ENCODE results near the gene RALGAPA2. TPM values are rescaled to one million over a fixed set of nuclear protein-coding genes. Genes with fewer than 3 reads are reported as not detected.

RALGAPA2 gene
- polyA plus RNA-seq, 1 experiment, result 2.2 TPM

DNA sequence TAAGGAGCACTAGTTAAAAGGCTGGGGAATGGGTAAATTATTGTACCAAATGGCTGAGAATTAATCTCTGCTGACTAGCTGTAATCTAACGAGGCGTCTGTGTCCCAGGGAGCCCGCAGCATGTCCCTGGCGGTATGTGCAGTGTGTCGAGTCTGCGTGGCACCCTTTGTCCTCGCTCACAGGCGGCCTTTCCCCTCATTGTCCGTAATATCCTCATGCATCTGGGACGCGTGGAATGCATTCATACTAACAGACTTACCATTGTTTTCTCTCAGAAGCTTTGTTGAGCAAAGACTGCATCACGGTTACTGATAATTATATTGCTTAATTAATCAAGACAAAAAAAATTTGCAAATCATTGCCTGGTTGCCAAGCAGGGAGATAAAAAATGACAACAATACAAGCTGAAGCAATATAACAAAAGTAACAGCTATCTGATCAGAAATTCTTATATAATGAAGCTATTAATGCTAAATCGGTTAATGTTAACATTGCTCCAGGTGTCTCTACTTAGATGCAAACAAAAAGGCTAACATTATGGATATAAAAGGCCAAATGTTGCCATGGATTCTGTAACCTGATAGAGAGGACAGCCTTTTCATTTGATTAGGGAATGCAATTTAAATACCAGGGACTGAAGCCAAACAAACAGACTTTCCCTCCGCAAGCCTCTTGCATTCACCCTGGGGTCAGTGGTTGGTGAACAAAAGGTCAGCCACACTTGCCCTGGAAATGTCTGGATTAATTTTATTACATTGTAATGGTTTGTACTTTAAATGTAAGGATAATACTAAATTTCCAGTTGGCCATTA is 219.7 kb downstream of the RALGAPA2 start:
- POLR2A ChIA-PET, result no interaction called here
- CTCF ChIA-PET, result interaction anchor here (1.5 kb wide), 1 partner anchor 72 kb away, joined by 3 read pairs; no protein-coding TSS in a partner anchor

DNA sequence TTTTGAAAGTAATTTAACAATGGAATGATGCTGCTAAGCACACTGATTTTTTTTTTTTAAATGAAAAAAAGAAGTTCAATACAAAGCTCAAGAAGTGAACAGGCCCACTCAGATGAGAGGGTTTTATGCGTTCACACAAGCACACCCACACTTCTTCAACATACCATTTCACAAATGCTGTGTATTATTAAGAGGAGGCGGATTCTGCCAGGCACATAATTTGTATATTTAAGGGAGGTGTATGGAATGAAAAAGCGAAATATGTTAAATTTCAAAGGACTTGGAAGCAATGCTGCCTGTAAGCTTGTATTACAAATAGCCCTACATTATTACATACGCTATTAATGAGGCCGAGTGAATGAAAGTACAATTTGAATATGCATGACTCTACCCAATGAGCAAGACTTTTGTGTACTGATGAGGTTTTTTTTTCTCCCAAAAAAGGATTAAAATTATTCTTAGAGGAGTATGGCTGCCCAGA is 220.6 kb downstream of the RALGAPA2 start:
- DNase-seq (ENCODE audit: low read depth, low spot score), result no peak
- H3K9me3 ChIP-seq (ENCODE audit: control insufficient read depth, insufficient read depth, low read length), result no peaks in the 10 kb centered on the region
- ChIA-PET CTCF (interaction anchor here (0.6 to 1.5 kb wide), 3 partner anchors 19 to 102 kb away, joined by 3 to 7 read pairs (median 3); no protein-coding TSS in a partner anchor), POLR2A (interaction anchor here (0.7 kb wide), 1 partner anchor 177 kb away, joined by 4 read pairs; no protein-coding TSS in a partner anchor)
- no peak overlapping the region for H3K27ac ChIP-seq (ENCODE audit: low read depth, low read length)
- H3K27me3 ChIP-seq (ENCODE audit: control insufficient read depth, insufficient read depth, low read length), result no peaks in the 10 kb centered on the region
- no peak overlapping the region for H3K4me3 ChIP-seq (ENCODE audit: low read depth, low read length)
- TF ChIP-seq, protein P1, sequence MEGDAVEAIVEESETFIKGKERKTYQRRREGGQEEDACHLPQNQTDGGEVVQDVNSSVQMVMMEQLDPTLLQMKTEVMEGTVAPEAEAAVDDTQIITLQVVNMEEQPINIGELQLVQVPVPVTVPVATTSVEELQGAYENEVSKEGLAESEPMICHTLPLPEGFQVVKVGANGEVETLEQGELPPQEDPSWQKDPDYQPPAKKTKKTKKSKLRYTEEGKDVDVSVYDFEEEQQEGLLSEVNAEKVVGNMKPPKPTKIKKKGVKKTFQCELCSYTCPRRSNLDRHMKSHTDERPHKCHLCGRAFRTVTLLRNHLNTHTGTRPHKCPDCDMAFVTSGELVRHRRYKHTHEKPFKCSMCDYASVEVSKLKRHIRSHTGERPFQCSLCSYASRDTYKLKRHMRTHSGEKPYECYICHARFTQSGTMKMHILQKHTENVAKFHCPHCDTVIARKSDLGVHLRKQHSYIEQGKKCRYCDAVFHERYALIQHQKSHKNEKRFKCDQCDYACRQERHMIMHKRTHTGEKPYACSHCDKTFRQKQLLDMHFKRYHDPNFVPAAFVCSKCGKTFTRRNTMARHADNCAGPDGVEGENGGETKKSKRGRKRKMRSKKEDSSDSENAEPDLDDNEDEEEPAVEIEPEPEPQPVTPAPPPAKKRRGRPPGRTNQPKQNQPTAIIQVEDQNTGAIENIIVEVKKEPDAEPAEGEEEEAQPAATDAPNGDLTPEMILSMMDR (IDR thresholded peaks at IDR 0.05; ENCODE audit: low read depth, low read length), result no peak

More for the DNA sequence above, 219.7 kb downstream of the RALGAPA2 start:
- H3K27ac ChIP-seq (ENCODE audit: low read depth, low read length), result no peak overlapping the region
- no peak overlapping the region for H3K4me3 ChIP-seq (ENCODE audit: low read depth, low read length)
- TF ChIP-seq, protein P1 (IDR thresholded peaks at IDR 0.05; ENCODE audit: low read depth, low read length), result no peak
- no peaks in the 10 kb centered on the region for H3K27me3 ChIP-seq (ENCODE audit: control insufficient read depth, insufficient read depth, low read length)
- DNase-seq (ENCODE audit: low read depth, low spot score), result no peak
- H3K9me3 ChIP-seq (ENCODE audit: control insufficient read depth, insufficient read depth, low read length), result no peaks in the 10 kb centered on the region

DNA sequence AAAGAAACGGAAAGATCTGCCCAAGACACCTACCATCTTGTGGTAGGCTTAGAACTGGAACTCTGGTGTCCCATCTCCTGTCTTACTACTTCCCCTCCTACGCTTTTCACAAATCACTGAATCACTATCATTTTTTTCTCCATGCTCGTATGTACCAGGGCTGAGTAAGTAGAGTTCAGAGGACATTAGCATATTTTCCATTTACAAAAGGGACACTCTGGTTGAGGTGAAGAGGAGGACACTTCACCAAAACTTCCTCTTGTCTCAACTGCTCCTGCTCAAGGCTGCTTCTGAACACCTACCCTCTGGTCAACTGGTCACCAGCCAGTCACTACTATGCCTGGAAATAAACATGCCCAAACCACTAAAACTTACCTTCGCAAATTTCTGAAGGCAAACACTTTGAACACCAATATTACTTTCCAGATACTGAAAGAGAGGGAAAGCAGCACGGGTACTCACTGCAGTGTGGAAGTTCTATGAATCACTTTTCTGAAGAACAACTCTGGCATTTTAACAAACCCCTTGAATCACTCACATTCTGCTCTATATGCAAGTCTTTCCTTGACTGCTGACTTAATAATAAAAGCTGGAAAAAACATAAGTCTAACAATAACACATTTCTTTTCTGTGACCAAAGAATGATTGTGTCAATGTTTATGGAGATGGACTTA is 221.2 kb downstream of the RALGAPA2 start:
- H3K27ac ChIP-seq (ENCODE audit: low read depth, low read length), result no peak overlapping the region
- TF ChIP-seq, protein P1 (IDR thresholded peaks at IDR 0.05; ENCODE audit: low read depth, low read length), result no peak
- CTCF ChIA-PET, result interaction anchor here (0.6 to 1.5 kb wide), 3 partner anchors 19 to 102 kb away, joined by 3 to 7 read pairs (median 3); no protein-coding TSS in a partner anchor
- no peaks in the 10 kb centered on the region for H3K9me3 ChIP-seq (ENCODE audit: control insufficient read depth, insufficient read depth, low read length)
- no peaks in the 10 kb centered on the region for H3K27me3 ChIP-seq (ENCODE audit: control insufficient read depth, insufficient read depth, low read length)
- H3K4me3 ChIP-seq (ENCODE audit: low read depth, low read length), result no peak overlapping the region
- DNase-seq (ENCODE audit: low read depth, low spot score), result no peak
- POLR2A ChIA-PET, result interaction anchor here (0.7 kb wide), 2 partner anchors 59 to 177 kb away, joined by 3 to 4 read pairs; no protein-coding TSS in a partner anchor

DNA sequence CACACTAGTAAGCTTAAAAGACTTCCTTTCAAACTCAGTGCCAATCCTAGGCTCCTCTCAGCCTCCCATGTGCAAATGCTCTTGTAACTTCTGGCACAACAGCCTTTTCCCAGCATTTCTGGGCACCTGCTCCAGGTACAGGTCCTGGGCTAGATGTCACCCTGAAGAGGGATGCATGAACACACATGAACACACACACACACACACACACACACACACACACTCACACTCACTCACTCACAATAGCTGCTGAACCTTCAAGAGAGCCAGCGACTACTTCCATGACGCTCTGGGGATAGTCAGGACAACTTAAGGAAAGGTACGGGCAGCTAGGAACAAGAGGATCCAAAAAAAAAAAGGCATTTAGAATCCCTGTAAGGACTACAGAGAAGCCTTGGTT is 221.8 kb downstream of the RALGAPA2 start:
- TF ChIP-seq, protein P1 (IDR thresholded peaks at IDR 0.05; ENCODE audit: low read depth, low read length), result no peak
- ChIA-PET CTCF (interaction anchor here (1.3 kb wide), 1 partner anchor 103 kb away, joined by 3 read pairs; no protein-coding TSS in a partner anchor), POLR2A (interaction anchor here (0.7 kb wide), 1 partner anchor 60 kb away, joined by 3 read pairs; no protein-coding TSS in a partner anchor)
- no peaks in the 10 kb centered on the region for H3K27me3 ChIP-seq (ENCODE audit: control insufficient read depth, insufficient read depth, low read length)
- no peak overlapping the region for H3K27ac ChIP-seq (ENCODE audit: low read depth, low read length)
- H3K4me3 ChIP-seq (ENCODE audit: low read depth, low read length), result no peak overlapping the region
- DNase-seq (ENCODE audit: low read depth, low spot score), result no peak
- no peaks in the 10 kb centered on the region for H3K9me3 ChIP-seq (ENCODE audit: control insufficient read depth, insufficient read depth, low read length)
